NCI-H1092 treated with DMSO at 0.1 percent for 48 hours (cell line): ENCODE data around the gene EXOSC7.
"Not testable (repeated sequence)": the region's sequence is repeated elsewhere in the genome, so short reads cannot be mapped to it uniquely, and the experiment has no call there.

Source experiments
- DNase-seq: peaks from one replicate; lab custom pipeline; 2025; lab: John Stamatoyannopoulos, UW

Gene EXOSC7

DNA sequence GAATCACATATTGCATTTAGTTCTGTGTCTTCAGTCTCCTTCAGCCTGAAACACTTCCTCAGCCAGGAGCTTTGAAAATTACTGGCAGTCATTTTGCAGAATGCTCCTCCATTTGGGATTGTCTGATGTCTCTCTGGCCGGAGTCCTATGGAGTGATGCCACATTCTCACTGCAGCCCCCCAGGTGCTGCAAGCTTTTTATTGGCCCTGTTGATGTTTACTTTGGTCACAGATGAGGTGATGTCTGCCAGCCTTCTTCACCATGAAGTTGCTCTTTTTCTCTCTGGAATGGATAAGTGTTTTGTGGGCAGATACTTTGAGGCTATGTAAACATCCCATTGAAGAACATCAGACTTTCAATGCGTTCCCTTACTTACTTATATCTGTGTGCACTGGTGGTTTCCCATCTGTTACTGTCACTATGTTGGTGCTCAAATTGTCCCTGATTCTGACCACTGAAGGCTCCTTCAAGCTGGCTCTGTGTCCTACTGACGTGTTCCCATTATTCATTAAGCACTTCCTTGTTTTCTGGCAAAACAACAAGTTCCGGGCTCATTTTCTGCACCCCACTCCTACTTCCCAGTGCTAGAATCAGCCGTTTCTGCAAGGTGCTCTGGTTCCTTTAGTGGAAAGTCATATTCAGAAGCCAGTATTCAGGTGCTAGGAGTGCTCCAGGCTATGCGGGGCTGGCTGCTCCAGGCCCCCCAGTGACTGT lies 48.7 kb downstream of the EXOSC7 start:
- DNase-seq, result no peak

GRCh38 chr3:45026038-45026437 lies 50.0 kb downstream of the EXOSC7 start, which contains the start of gene CLEC3B:
TSS of gene CLEC3B (plus strand) at chr3:45026303. CDS start at chr3:45026363, 60 bp downstream.
- DNase-seq, result no peak

- DNase-seq, result no peak
These were observed 50.9 kb downstream of the EXOSC7 start for GRCh38 chr3:45026957-45027356.

- no peak for DNase-seq
These were observed 51.4 kb downstream of the EXOSC7 start for GRCh38 chr3:45027441-45027840.

GRCh38 chr3:45029216-45029615 lies 53.2 kb downstream of the EXOSC7 start:
- DNase-seq, result no peak

GRCh38 chr3:45029661-45030060 lies 53.6 kb downstream of the EXOSC7 start:
- DNase-seq, result no peak

DNA sequence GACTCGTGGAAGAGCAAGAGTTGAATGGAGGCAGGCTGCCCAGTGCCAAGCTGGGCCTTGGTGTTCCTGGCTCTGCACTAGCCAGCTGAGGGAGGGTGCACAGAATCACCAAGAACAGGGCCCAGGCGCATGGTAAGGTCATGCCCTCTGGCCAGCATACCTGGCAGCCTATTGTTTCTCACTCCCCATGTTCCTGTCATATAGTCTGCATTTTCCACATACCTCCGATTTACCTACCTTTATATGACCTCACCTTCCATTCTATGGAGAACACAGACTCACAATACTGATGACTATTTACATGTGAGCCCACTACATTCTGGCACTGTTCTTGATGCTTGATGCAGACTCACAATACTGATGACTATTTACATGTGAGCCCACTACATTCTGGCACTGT lies 55.5 kb downstream of the EXOSC7 start:
- no peak for DNase-seq

DNA sequence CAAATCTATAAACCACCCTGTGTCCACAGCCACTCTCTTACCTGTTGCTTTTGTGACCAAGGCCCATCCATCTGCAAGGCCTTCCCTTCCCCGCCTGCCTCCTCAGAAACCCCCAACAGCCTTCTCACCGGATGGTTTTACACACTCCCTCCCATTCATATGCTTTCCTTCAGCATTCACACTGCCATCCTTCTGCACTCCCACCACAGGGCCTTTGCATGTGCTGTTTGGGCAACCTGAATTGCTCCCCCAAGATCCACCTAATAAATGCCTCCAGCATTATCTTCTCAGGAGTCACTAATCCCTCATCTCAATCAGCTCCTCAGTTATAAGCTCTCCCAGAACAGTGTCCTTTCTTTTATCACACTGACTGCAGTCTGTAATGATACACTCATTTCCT lies 56.1 kb downstream of the EXOSC7 start:
- DNase-seq, result no peak

DNA sequence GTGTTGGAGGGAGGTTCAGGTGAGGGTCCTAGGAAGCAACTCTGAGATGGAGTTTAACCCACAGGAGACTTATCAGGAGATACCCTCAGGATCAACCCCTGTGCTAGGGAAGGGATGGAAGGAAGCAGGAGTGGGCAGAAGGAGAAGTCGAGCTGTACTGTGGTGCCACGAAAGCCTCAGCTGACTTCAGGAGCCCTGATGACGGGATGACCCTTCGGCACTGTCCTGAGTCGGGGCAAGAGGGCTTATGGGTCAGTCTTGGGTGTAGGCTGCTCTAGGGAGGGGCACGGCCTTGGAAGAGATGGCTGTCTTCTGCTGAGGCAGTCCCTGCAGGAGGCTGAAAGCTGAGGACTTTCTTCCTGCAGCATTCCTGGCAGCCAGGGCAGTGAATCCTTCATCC lies 57.7 kb downstream of the EXOSC7 start:
- no peak for DNase-seq

- no peak for DNase-seq
These were observed 58.7 kb downstream of the EXOSC7 start for GRCh38 chr3:45034612-45035252.

DNA sequence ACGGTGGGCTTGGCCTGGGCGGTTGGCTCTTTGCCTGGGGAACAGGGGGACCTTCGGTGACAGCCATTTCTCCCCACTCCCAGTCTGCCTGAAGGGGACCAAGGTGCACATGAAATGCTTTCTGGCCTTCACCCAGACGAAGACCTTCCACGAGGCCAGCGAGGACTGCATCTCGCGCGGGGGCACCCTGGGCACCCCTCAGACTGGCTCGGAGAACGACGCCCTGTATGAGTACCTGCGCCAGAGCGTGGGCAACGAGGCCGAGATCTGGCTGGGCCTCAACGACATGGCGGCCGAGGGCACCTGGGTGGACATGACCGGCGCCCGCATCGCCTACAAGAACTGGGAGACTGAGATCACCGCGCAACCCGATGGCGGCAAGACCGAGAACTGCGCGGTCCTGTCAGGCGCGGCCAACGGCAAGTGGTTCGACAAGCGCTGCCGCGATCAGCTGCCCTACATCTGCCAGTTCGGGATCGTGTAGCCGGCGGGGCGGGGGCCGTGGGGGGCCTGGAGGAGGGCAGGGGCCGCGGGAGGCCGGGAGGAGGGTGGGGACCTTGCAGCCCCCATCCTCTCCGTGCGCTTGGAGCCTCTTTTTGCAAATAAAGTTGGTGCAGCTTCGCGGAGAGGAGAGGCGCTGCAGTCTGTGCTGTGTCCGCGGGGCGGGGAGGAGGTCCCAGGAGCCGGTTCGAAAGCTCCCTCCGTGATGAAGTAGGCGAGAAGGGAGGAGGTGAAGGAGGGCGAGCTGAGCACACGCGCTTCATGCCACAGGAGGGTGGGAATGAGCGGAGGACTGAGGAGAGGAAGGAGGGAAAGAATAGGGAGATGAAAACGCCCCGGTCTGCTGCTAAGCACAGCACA lies 59.6 kb downstream of the EXOSC7 start:
- DNase-seq, result no peak

DNA sequence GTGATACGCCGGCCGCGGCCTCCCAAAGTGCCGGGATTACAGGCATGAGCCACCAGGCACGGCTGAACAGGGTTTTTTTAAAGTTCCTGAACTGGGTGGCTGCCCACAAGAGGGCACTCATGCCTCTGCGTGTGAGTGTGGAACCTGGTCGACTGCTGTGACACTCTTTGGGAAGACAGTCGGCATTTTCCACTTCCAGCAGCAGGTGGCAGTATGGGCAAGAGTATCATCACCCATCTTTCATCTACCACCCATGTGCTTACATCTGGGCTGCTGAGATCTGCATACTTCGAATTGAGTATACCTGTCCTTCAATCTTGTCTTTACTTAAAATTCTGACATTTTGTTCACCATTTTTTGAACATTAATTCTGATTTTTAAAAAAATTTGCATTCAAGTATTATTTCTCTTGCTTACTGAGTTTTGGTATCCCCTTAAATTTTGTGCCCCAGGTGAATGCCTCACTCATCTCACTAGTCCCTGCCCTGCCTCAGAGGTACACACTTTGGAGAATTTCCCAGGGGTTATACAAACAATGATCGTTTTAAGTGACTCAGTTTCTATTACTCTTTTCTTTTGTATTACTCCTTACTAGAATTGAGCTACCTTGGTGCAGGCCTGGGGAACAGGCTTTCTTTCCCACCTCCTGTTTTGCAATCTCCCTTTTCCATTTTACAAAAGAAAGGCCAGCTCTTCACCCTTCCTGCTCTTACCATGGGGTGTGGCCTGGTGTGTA lies 61.8 kb downstream of the EXOSC7 start:
- DNase-seq, result peak; percentile 89

DNA sequence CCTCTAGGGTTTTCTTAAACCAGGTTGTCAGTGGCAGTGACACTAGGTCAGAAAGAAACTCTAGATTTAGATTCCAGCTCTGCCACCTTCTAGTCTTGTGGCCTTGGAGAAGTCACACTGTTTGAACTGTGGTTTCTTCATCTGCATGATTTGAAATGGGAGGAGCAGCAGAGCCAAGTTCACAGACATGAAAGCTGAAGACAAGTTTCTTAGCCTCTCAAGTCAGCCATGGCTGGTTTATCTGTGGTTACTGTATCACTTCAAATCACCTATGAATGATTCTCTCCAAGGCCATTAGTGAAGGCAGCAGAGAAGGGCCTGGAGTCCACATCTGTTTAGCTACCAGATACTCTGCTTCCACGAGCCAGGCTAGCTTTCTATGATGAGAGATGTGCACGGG lies 65.6 kb downstream of the EXOSC7 start:
- no peak for DNase-seq

DNA sequence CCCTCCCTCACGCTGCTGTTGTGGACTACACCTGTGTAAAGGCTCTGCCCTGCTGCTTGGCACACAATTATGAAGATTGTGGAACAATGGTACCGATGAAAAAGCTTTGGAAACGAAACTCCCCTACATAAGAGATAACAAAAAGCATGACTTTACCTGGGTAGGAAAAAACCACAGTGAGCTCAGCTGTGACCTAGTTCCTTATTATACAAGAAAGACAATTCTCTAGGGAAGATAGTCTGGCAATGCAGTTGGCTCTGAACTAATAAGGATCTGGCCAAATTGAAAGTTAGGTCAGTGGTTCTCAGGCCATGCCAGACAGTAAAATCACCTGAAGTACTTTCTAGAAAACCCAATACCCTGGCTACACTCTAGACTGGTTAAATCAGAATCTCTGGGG lies 66.1 kb downstream of the EXOSC7 start:
- DNase-seq, result no peak

GRCh38 chr3:45043728-45044299 lies 67.8 kb downstream of the EXOSC7 start:
- DNase-seq, result no peak

GRCh38 chr3:45048244-45048643 lies 72.2 kb downstream of the EXOSC7 start:
- DNase-seq, result no peak

DNA sequence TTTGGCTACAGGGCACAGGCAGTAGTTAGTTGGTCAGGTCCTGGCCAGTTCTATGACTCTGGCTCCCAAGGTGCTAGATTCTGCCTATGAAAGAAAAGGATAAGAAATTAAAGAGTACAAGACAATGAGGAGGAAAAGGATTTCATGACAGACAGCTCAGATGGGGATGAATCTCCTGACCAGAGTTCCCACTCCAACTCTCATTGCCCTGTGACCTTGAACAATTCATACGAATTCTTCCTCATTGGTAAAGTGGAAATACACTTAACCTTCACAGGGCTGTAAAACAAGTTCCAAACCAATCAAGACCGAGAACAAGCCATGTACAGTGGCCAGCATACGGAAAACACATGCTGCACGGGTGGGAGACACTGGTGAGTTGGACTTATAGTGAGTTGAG lies 73.8 kb downstream of the EXOSC7 start:
- no peak for DNase-seq

DNA sequence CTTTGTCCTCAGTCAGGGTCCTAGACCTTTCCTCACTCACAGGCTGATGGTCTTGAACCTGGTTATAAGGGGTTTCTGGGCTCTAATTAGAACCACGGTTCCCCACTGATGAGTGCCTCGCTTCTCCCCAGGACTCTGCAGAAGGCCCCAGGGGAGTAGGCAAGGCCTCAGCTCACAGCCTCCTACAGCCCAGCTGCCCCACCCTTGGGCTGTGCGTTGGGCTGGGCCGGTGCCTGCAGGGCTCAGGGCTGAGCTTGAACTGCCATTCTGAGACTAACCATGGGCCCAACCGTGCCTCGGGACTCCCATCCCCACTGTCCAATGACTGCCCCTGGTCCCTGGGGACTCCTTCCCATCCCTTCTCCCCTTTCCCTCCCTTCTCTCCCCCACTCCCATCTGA lies 75.6 kb downstream of the EXOSC7 start:
- no peak for DNase-seq

DNA sequence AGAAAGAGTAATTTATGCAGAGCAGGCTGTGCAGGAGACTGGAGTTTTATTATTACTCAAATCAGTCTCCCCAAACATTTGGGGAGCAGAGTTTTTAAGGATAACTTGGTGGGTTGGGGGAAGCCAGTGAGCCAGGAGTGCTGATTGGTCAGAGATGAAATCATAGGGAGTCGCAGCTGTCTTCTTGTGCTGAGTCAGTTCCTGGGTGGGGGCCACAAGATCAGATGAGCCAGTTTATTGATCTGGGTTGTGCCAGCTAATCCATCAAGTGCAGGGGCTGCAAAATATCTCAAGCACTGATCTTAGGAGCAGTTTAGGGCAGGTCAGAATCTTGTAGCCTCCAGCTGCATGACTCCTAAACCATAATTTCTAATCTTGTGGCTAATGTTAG lies 77.8 kb downstream of the EXOSC7 start:
- DNase-seq, result not testable (repeated sequence)

DNA sequence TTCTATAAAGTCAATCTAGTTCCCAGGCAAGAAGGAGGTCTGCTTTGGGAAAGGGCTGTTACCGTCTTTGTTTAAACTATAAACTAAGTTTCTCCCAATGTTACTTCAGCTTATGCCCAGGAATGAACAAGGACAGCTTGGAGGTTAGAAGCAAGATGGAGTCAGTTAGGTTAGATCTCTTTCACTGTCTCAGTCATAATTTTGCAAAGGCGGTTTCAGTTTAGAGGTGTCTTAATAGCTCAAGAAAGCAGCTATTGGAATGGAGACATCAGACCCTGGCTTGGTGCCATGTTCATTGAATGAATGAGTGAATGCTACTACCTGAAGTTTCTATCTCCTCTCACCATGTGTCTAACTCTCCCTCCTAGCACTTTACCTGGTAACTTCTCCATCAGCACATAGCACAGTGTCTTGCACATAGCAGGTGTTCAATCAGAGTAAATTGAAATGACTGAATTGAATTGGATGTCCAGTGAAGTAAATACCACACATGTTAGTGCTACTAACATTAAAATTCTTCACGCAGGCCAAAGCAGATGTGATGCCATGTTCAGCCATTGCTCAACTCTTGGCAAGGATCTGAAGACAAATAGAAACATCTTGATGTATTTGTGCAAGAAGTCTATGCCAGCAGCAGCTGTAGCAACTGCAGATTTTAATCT lies 78.3 kb downstream of the EXOSC7 start:
- DNase-seq, result no peak

GRCh38 chr3:45055032-45055410 lies 79.0 kb downstream of the EXOSC7 start:
- DNase-seq, result no peak
